ENCODE data around the gene MACF1. TPM values are rescaled to one million over a fixed set of nuclear protein-coding genes. Genes with fewer than 3 reads are reported as not detected.

MACF1 gene
- total and polyA plus RNA-seq, 2 donors (not counting 1 experiment from before 2014, with no cell fraction given): 64.1 to 159 TPM

DNA sequence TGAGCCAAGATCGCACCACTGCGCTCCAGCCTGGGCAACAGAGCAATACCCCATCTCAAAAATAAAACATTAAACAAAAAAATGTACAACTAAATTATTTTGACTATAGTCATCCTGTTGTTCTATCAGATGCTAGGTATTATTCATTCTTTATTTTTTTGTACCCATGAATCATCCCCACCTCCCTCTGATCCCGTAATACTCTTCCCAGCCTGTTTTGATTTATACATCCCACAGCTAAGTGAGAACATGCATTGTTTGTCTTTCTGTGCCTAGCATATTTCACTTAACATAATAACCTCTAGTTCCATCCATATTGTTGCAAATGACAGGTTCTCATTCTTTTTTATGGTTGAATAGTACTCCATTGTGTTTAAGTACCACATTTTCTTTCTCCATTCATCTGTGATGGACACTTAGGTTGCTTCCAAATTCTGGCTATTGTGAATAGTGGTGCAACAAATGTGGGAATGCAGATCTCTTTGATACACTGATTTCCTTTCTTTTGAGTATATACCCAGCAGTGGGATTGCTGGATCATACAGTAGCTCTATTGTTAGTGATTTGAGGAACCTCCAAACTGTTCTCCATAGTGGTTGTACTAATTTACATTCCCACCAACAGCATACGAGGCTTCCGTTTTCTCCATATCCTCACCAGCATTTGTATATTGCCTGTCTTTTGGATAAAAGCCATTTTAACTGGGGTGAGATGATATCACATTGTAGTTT lies 84.4 kb downstream of the MACF1 start:
- H4K20me1 ChIP-seq (ENCODE audit: control insufficient read depth, insufficient read depth, low read length, poor library complexity, severe bottlenecking): no peaks in the 10 kb centered on the region

DNA sequence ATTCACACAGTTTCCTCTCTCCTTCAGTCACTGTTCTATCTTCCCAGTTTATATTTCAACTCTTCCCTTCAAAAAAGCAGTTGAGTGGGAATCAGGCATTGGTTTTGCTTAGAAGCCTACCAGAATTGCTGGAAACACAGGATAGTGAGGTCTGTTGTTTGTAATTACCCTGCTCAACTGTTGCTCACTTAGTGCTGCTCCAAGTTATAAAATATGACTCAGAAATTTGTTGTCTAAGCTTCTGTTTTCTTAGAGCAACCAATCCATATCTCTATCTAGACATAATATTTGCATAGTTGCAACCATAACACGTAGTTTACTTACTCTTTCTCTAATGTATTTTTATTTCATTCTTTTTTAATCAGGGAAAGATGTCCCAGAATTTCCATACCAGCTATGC lies 87.9 kb downstream of the MACF1 start:
- Histone ChIP-seq H3K79me2 (ENCODE audit: control insufficient read depth, insufficient read depth, low read length) (peaks cover 8% of the 10 kb centered on the region), H3K9me3 (ENCODE audit: control extremely low read depth in 1 of 3, control insufficient read depth in 2 of 3, insufficient read depth in 1 of 3, low read length in 2 of 3) (no peaks in the 10 kb centered on the region), H3K9ac (ENCODE audit: low read length) (no peak overlapping the region), H4K20me1 (ENCODE audit: control insufficient read depth, insufficient read depth, low read length, poor library complexity, severe bottlenecking) (no peaks in the 10 kb centered on the region), H3K27ac (ENCODE audit: low read length in 2 of 2) (no peak overlapping the region), H3K4me3 (ENCODE audit: control extremely low read depth in 1 of 5, extremely low read depth in 1 of 5, insufficient read depth in 1 of 5, low read depth in 2 of 5, low read length in 4 of 5) (no peak overlapping the region), H3K4me1 (ENCODE audit: control insufficient read depth in 2 of 2, insufficient read depth in 2 of 2, low read length in 2 of 2) (no peaks in the 10 kb centered on the region), H3K4me2 (replicated peaks; ENCODE audit: low read depth, low read length, poor library complexity, severe bottlenecking) (no peak overlapping the region), H3K27me3 (replicated peaks in 1 of 4; ENCODE audit: control extremely low read depth in 1 of 4, control insufficient read depth in 3 of 4, insufficient read depth in 4 of 4, low read length in 3 of 4) (no peaks in the 10 kb centered on the region), H2AFZ (ENCODE audit: insufficient read depth, low read depth, low read length, poor library complexity, severe bottlenecking) (no peak overlapping the region), H3K36me3 (replicated peaks in 1 of 2; ENCODE audit: control extremely low read depth in 1 of 2, control insufficient read depth in 1 of 2, extremely low read depth in 1 of 2, insufficient read depth in 2 of 2, low read length in 1 of 2) (peaks cover 9 to 72% of the 10 kb centered on the region in 2 experiments)
- no CpG with 5 or more reads among the region's 1 CpG for WGBS (ENCODE audit: insufficient coverage)
- ChIA-PET CTCF (interaction anchor here (0.9 kb wide), 1 partner anchor 11 kb away, joined by 3 read pairs; no protein-coding TSS in a partner anchor), POLR2A (no interaction called here)
- Mint-ChIP-seq H3K9me3 (ENCODE audit: insufficient read depth) (no peaks in the 10 kb centered on the region), H3K27me3 (no peaks in the 10 kb centered on the region), H3K27ac (no peak overlapping the region), H3K4me3 (no peak overlapping the region), H3K4me1 (no peaks in the 10 kb centered on the region)
- intact Hi-C loops (cut with micrococcal nuclease): no loop called here
- TF ChIP-seq EZH2 (IDR thresholded peaks at IDR 0.05; ENCODE audit: borderline replicate concordance, insufficient read depth, low read depth, low read length, poor library complexity, severe bottlenecking): no peak
- TF ChIP-seq, protein P1, sequence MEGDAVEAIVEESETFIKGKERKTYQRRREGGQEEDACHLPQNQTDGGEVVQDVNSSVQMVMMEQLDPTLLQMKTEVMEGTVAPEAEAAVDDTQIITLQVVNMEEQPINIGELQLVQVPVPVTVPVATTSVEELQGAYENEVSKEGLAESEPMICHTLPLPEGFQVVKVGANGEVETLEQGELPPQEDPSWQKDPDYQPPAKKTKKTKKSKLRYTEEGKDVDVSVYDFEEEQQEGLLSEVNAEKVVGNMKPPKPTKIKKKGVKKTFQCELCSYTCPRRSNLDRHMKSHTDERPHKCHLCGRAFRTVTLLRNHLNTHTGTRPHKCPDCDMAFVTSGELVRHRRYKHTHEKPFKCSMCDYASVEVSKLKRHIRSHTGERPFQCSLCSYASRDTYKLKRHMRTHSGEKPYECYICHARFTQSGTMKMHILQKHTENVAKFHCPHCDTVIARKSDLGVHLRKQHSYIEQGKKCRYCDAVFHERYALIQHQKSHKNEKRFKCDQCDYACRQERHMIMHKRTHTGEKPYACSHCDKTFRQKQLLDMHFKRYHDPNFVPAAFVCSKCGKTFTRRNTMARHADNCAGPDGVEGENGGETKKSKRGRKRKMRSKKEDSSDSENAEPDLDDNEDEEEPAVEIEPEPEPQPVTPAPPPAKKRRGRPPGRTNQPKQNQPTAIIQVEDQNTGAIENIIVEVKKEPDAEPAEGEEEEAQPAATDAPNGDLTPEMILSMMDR (IDR thresholded peaks at IDR 0.05): no peak
- ATAC-seq (ENCODE audit: low read depth) (no peak), DNase-seq (no peak)

More for the DNA sequence above, 84.4 kb downstream of the MACF1 start:
- no peak overlapping the region for H3K27ac Mint-ChIP-seq
- ChIA-PET POLR2A (no interaction called here), CTCF (interaction anchor here (1.0 to 2.0 kb wide), 5 partner anchors 10 to 28 kb away, joined by 3 to 6 read pairs (median 3); no protein-coding TSS in a partner anchor)
- TF ChIP-seq EZH2 (IDR thresholded peaks at IDR 0.05; ENCODE audit: borderline replicate concordance, insufficient read depth, low read depth, low read length, poor library complexity, severe bottlenecking): no peak
- Histone ChIP-seq H3K79me2 (ENCODE audit: control insufficient read depth, insufficient read depth, low read length) (peaks cover 12% of the 10 kb centered on the region), H3K27ac (ENCODE audit: low read length in 2 of 2) (no peak overlapping the region), H3K9ac (ENCODE audit: low read length) (no peak overlapping the region), H3K36me3 (replicated peaks in 1 of 2; ENCODE audit: control extremely low read depth in 1 of 2, control insufficient read depth in 1 of 2, extremely low read depth in 1 of 2, insufficient read depth in 2 of 2, low read length in 1 of 2) (peaks cover 12 to 80% of the 10 kb centered on the region in 2 experiments), H2AFZ (ENCODE audit: insufficient read depth, low read depth, low read length, poor library complexity, severe bottlenecking) (no peak overlapping the region), H3K4me3 (ENCODE audit: control extremely low read depth in 1 of 5, extremely low read depth in 1 of 5, insufficient read depth in 1 of 5, low read depth in 2 of 5, low read length in 4 of 5) (no peak overlapping the region), H3K4me2 (replicated peaks; ENCODE audit: low read depth, low read length, poor library complexity, severe bottlenecking) (no peak overlapping the region), H3K27me3 (replicated peaks in 1 of 4; ENCODE audit: control extremely low read depth in 1 of 4, control insufficient read depth in 3 of 4, insufficient read depth in 4 of 4, low read length in 3 of 4) (no peaks in the 10 kb centered on the region), H3K4me1 (ENCODE audit: control insufficient read depth in 2 of 2, insufficient read depth in 2 of 2, low read length in 2 of 2) (no peaks in the 10 kb centered on the region), H3K9me3 (ENCODE audit: control extremely low read depth in 1 of 3, control insufficient read depth in 2 of 3, insufficient read depth in 1 of 3, low read length in 2 of 3) (no peaks in the 10 kb centered on the region)
- ATAC-seq (ENCODE audit: low read depth) (no peak), DNase-seq (no peak)
- H3K4me3 Mint-ChIP-seq: no peak overlapping the region
- H3K4me1 Mint-ChIP-seq: no peaks in the 10 kb centered on the region
- WGBS (ENCODE audit: insufficient coverage): 100% methylated on average over 1 of the region's 5 CpGs
- no peaks in the 10 kb centered on the region for H3K9me3 Mint-ChIP-seq (ENCODE audit: insufficient read depth)
- no peaks in the 10 kb centered on the region for H3K27me3 Mint-ChIP-seq
- intact Hi-C loops (cut with micrococcal nuclease): no loop called here
